H9 (cell line): Measurements from ENCODE around the gene NTN3. TPM values are rescaled to one million over a fixed set of nuclear protein-coding genes. Genes with fewer than 3 reads are reported as not detected.

Experiments
- DNase-seq: peaks from one replicate; pipeline ENCODE4 v3.0.0-alpha.2; 2017
- H2AFZ ChIP-seq: one replicate; pipeline ENCODE4 v1.6.1; 2013; ENCODE audit warnings: mild to moderate bottlenecking, low read length, control low read depth, moderate library complexity
- H2AK5ac ChIP-seq: 2 replicates; pipeline ENCODE4 v1.6.1; 2013; ENCODE audit warnings: low read length, control low read depth, mixed read lengths; ENCODE audit not compliant: insufficient read length
- H2BK120ac ChIP-seq: one replicate; pipeline ENCODE4 v1.6.1; 2013; ENCODE audit warnings: low read depth, mild to moderate bottlenecking, low read length, control low read depth, inconsistent platforms; ENCODE audit not compliant: poor library complexity, severe bottlenecking
- H2BK12ac ChIP-seq: 2 replicates; pipeline ENCODE4 v1.6.1; 2013; ENCODE audit warnings: low read length, control low read depth, mixed read lengths, low read depth; ENCODE audit not compliant: insufficient read length
- H2BK15ac ChIP-seq: 2 replicates; pipeline ENCODE4 v1.6.1; 2013; ENCODE audit warnings: low read depth, low read length, control low read depth
- H2BK20ac ChIP-seq: one replicate; pipeline ENCODE4 v1.6.1; 2013; ENCODE audit warnings: low read depth, mild to moderate bottlenecking, low read length, control low read depth, inconsistent platforms; ENCODE audit not compliant: poor library complexity, severe bottlenecking
- H2BK5ac ChIP-seq: 2 replicates; pipeline ENCODE4 v1.6.1; 2013; ENCODE audit warnings: low read length, control low read depth, mixed read lengths; ENCODE audit not compliant: insufficient read length
- H3K14ac ChIP-seq: 2 replicates; pipeline ENCODE4 v1.6.1; 2013; ENCODE audit warnings: low read length, control low read depth; ENCODE audit not compliant: insufficient read depth
- H3K18ac ChIP-seq: 2 replicates; pipeline ENCODE4 v1.6.1; 2013; ENCODE audit warnings: low read depth, mild to moderate bottlenecking, mixed read lengths, low read length, control low read depth; ENCODE audit not compliant: insufficient read length
- H3K23ac ChIP-seq: 2 replicates; pipeline ENCODE4 v1.6.1; 2013; ENCODE audit warnings: low read length, control low read depth, mixed read lengths, low read depth; ENCODE audit not compliant: insufficient read length
- H3K23me2 ChIP-seq: 2 replicates; pipeline ENCODE4 v1.6.1; 2013; ENCODE audit warnings: low read depth, mild to moderate bottlenecking, mixed read lengths, low read length, control low read depth; ENCODE audit not compliant: insufficient read length, poor library complexity, severe bottlenecking
- H3K27ac ChIP-seq: 2 replicates; pipeline ENCODE4 v1.5.1; 2013; ENCODE audit warnings: low read length, control low read depth, mixed read lengths, low read depth; ENCODE audit not compliant: insufficient read length
- H3K27me3 ChIP-seq: 2 replicates; pipeline ENCODE4 v1.6.1; 2013; ENCODE audit warnings: low read length, control low read depth, inconsistent platforms; ENCODE audit not compliant: insufficient read depth
- H3K4ac ChIP-seq: 2 replicates; pipeline ENCODE4 v1.6.1; 2013; ENCODE audit warnings: low read depth, mild to moderate bottlenecking, control low read depth, inconsistent platforms, low read length, moderate library complexity
- H3K4me1 ChIP-seq: 2 replicates; pipeline ENCODE4 v1.6.1; 2013; ENCODE audit warnings: low read length, control low read depth, inconsistent platforms; ENCODE audit not compliant: insufficient read depth
- H3K4me2 ChIP-seq: 2 replicates; pipeline ENCODE4 v1.6.1; 2013; ENCODE audit warnings: low read length, control low read depth, mixed read lengths; ENCODE audit not compliant: insufficient read length, insufficient read depth
- H3K56ac ChIP-seq: 2 replicates; pipeline ENCODE4 v1.6.1; 2013; ENCODE audit warnings: low read depth, mild to moderate bottlenecking, mixed read lengths, low read length, control low read depth; ENCODE audit not compliant: insufficient read length
- H3K79me1 ChIP-seq: 2 replicates; pipeline ENCODE4 v1.6.1; 2013; ENCODE audit warnings: low read depth, mild to moderate bottlenecking, moderate library complexity, low read length, control low read depth, inconsistent platforms; ENCODE audit not compliant: insufficient read depth, poor library complexity, severe bottlenecking
- H3K79me2 ChIP-seq: 2 replicates; pipeline ENCODE4 v1.6.1; 2013; ENCODE audit warnings: low read length, control low read depth, inconsistent platforms; ENCODE audit not compliant: insufficient read depth
- H3K9ac ChIP-seq: 2 replicates; pipeline ENCODE4 v1.6.1; 2013; ENCODE audit warnings: low read length, control low read depth, mixed read lengths; ENCODE audit not compliant: insufficient read length; ENCODE audit errors: extremely low read depth
- H3K9me3 ChIP-seq: one replicate; pipeline ENCODE4 v1.6.1; 2013; ENCODE audit warnings: low read depth, low read length, inconsistent platforms; ENCODE audit not compliant: control insufficient read depth
- H3T11ph ChIP-seq: one replicate; pipeline ENCODE4 v1.6.1; 2013; ENCODE audit warnings: mild to moderate bottlenecking, low read length, control low read depth, inconsistent platforms
- H4K20me1 ChIP-seq: one replicate; pipeline ENCODE4 v1.6.1; 2013; ENCODE audit not compliant: control insufficient read depth, insufficient read length, insufficient read depth
- H4K5ac ChIP-seq: 2 replicates; pipeline ENCODE4 v1.6.1; 2013; ENCODE audit warnings: low read depth, mild to moderate bottlenecking, mixed read lengths, low read length, control low read depth; ENCODE audit not compliant: insufficient read length
- H4K8ac ChIP-seq: replicated peaks from 2 replicates; pipeline ENCODE4 v1.6.1; 2013; ENCODE audit warnings: low read length, control low read depth, mixed read lengths, low read depth; ENCODE audit not compliant: insufficient read length
- H4K91ac ChIP-seq: 2 replicates; pipeline ENCODE4 v1.6.1; 2013; ENCODE audit warnings: low read depth, mild to moderate bottlenecking, moderate library complexity, mixed read lengths, low read length, control low read depth; ENCODE audit not compliant: insufficient read length
- H3K27ac Mint-ChIP-seq, 3 experiments: 2 replicates in 2 of 3; 3 replicates in 1 of 3; pipeline ENCODE4 v1.8.0; 2020 to 2021; ENCODE audit warnings: mixed read lengths in 3 of 3, mild to moderate bottlenecking in 1 of 3, moderate library complexity in 1 of 3
- H3K27me3 Mint-ChIP-seq: 2 replicates; pipeline ENCODE4 v1.8.0; 2021; ENCODE audit warnings: low read depth, mild to moderate bottlenecking, moderate library complexity, mixed read lengths
- H3K36me3 Mint-ChIP-seq, 3 experiments: 2 replicates in 2 of 3; 3 replicates in 1 of 3; pipeline ENCODE4 v1.8.0; 2020 to 2021; ENCODE audit warnings: low read depth in 3 of 3, mixed read lengths in 3 of 3; ENCODE audit not compliant: insufficient read depth in 1 of 3
- H3K4me1 Mint-ChIP-seq, 2 experiments: 2 replicates each; pipeline ENCODE4 v1.8.0; 2020; ENCODE audit warnings: mixed read lengths in 2 of 2
- H3K4me3 Mint-ChIP-seq, 2 experiments: 2 replicates in 1 of 2; 3 replicates in 1 of 2; pipeline ENCODE4 v1.8.0; 2020 to 2021; ENCODE audit warnings: mild to moderate bottlenecking in 2 of 2, mixed read lengths in 2 of 2, moderate library complexity in 1 of 2
- H3K9me3 Mint-ChIP-seq, 2 experiments: 2 replicates in 1 of 2; 3 replicates in 1 of 2; pipeline ENCODE4 v1.8.0; 2020; ENCODE audit warnings: mild to moderate bottlenecking in 2 of 2, mixed read lengths in 2 of 2, moderate library complexity in 1 of 2
- CTCF ChIP-seq: fragments of 200-600 bp; sonication (generic); conservative IDR thresholded peaks from 3 replicates; pipeline ENCODE4 v1.8.0; 2021; ENCODE audit warnings: antibody characterized with exemption, mild to moderate bottlenecking
- WGBS: extraction: QIAGEN DNeasy Blood & Tissue Kit; methylation state at CpG from one replicate; pipeline ENCODE4 v1.1.7; 2013; ENCODE audit warnings: missing lambda C conversion rate, low lambda C conversion rate, mixed read lengths; ENCODE audit not compliant: insufficient read length; ENCODE audit errors: extremely low coverage; 5-methylcytosine and 5-hydroxymethylcytosine counted together
- total RNA-seq: library from RNA; stranded (reverse); gene quantifications from 2 replicates; pipeline ENCODE4 v1.2.1, GENCODE V29; 2021

The NTN3 gene
- total RNA-seq, 1 experiment from 2014 or later: 1.3 TPM

- TF ChIP-seq CTCF: no peak
These were observed 15.8 kb upstream of the NTN3 start for GRCh38 chr16:2455081-2455845.

More at GRCh38 chr16:2455081-2455845, 15.8 kb upstream of the NTN3 start:
- Histone ChIP-seq H4K91ac (no peak overlapping the region), H4K20me1 (no peaks in the 10 kb centered on the region), H3K79me2 (no peaks in the 10 kb centered on the region), H3K9me3 (no peaks in the 10 kb centered on the region), H3T11ph (no peak overlapping the region), H3K14ac (no peak overlapping the region), H2AK5ac (no peak overlapping the region), H2BK20ac (no peak overlapping the region), H2BK12ac (no peak overlapping the region), H2BK5ac (no peak overlapping the region), H3K23me2 (peaks cover 8% of the 10 kb centered on the region), H4K5ac (no peak overlapping the region), H3K27ac (no peak overlapping the region), H2BK120ac (no peak overlapping the region), H2BK15ac (no peak overlapping the region), H3K27me3 (no peaks in the 10 kb centered on the region), H3K4me1 (no peaks in the 10 kb centered on the region), H3K4me2 (no peak overlapping the region), H3K4ac (no peak overlapping the region), H3K23ac (no peak overlapping the region), H3K79me1 (no peaks in the 10 kb centered on the region), H2AFZ (no peak overlapping the region), H3K9ac (no peak overlapping the region), H3K18ac (no peak overlapping the region), H3K56ac (no peak overlapping the region), H4K8ac (no peak overlapping the region)
- H3K27me3 Mint-ChIP-seq: no peaks in the 10 kb centered on the region
- peaks cover 36 to 73% (median 64%) of the 10 kb centered on the region in 3 experiments for H3K36me3 Mint-ChIP-seq
- peaks cover 9 to 15% of the 10 kb centered on the region in 2 experiments for H3K4me1 Mint-ChIP-seq
- no peak overlapping the region; a peak in 1 of 5 replicates for H3K4me3 Mint-ChIP-seq
- no peak overlapping the region for H3K27ac Mint-ChIP-seq
- no peak for DNase-seq
- WGBS: no CpG with 5 or more reads among the region's 28 CpGs
- H3K9me3 Mint-ChIP-seq: no peaks in the 10 kb centered on the region
